Skeletal muscle tissue (tissue), 4 donors: ENCODE results near the gene HTRA1. TPM values are rescaled to one million over a fixed set of nuclear protein-coding genes. Genes with fewer than 3 reads are reported as not detected.

ENCODE experiments used
- H3K27ac ChIP-seq: one replicate; pipeline ENCODE4 v1.7.0; 2013; ENCODE audit warnings: mild to moderate bottlenecking, low read depth, low read length, inconsistent platforms
- H3K27me3 ChIP-seq, 3 donors: one replicate each; pipeline ENCODE4 v1.7.0; 2013; ENCODE audit warnings: low read length in 3 of 3; ENCODE audit not compliant: control insufficient read depth in 3 of 3, insufficient read depth in 3 of 3
- H3K36me3 ChIP-seq, 3 donors: one replicate each; pipeline ENCODE4 v1.7.0; 2013; ENCODE audit warnings: low read length in 3 of 3; ENCODE audit not compliant: control insufficient read depth in 3 of 3, insufficient read depth in 3 of 3
- H3K4me1 ChIP-seq, 3 donors: one replicate each; pipeline ENCODE4 v1.7.0; 2013; ENCODE audit warnings: low read length in 3 of 3, mild to moderate bottlenecking in 3 of 3; ENCODE audit not compliant: control insufficient read depth in 3 of 3, insufficient read depth in 3 of 3
- H3K4me3 ChIP-seq, 3 donors: one replicate each; pipeline ENCODE4 v1.7.0; 2013; ENCODE audit warnings: low read length in 3 of 3
- H3K9ac ChIP-seq, 3 donors: one replicate each; pipeline ENCODE4 v1.7.0; 2013; ENCODE audit warnings: low read length in 3 of 3, mild to moderate bottlenecking in 3 of 3, moderate library complexity in 2 of 3, low read depth in 1 of 3
- H3K9me3 ChIP-seq, 3 donors: one replicate each; pipeline ENCODE4 v1.7.0; 2013; ENCODE audit warnings: low read length in 3 of 3; ENCODE audit not compliant: control insufficient read depth in 3 of 3
- total RNA-seq: library from RNA; depleted of rRNA; stranded (reverse); fragments of >200 nt; gene quantifications from one replicate; pipeline ENCODE4 v1.2.3, GENCODE V29; 2014
- donor health status: Osteomylitis.

Gene HTRA1
- total RNA-seq, 1 donor from 2014 or later = 69.9 TPM

- no peak overlapping the region for H3K9ac ChIP-seq
- no peak overlapping the region for H3K4me3 ChIP-seq
- H3K27me3 ChIP-seq = peaks cover 0 to 3% (median 0%) of the 10 kb centered on the region in 3 donors
- peaks cover 0 to 8% (median 0%) of the 10 kb centered on the region in 3 donors for H3K4me1 ChIP-seq
- H3K36me3 ChIP-seq = peaks cover 0 to 4% (median 3%) of the 10 kb centered on the region in 3 donors
- H3K9me3 ChIP-seq = no peaks in the 10 kb centered on the region
- H3K27ac ChIP-seq = no peak overlapping the region
Observed at GRCh38 chr10:122519873-122520272, 58.5 kb downstream of the HTRA1 start.

GRCh38 chr10:122521011-122521410, 59.7 kb downstream of the HTRA1 start:
- peaks cover 0 to 2% (median 0%) of the 10 kb centered on the region in 3 donors for H3K4me1 ChIP-seq
- H3K9me3 ChIP-seq = no peaks in the 10 kb centered on the region
- H3K9ac ChIP-seq = no peak overlapping the region
- H3K27ac ChIP-seq = no peak overlapping the region
- peaks cover 0 to 3% (median 0%) of the 10 kb centered on the region in 3 donors for H3K27me3 ChIP-seq
- no peak overlapping the region for H3K4me3 ChIP-seq
- peaks cover 0 to 2% (median 0%) of the 10 kb centered on the region in 3 donors for H3K36me3 ChIP-seq

GRCh38 chr10:122524811-122525210, 63.5 kb downstream of the HTRA1 start:
- H3K27ac ChIP-seq = no peak overlapping the region
- H3K9ac ChIP-seq = no peak overlapping the region
- no peak overlapping the region for H3K4me3 ChIP-seq
- H3K36me3 ChIP-seq = no peaks in the 10 kb centered on the region
- H3K4me1 ChIP-seq = peaks cover 0 to 4% (median 3%) of the 10 kb centered on the region in 3 donors
- no peaks in the 10 kb centered on the region for H3K9me3 ChIP-seq
- H3K27me3 ChIP-seq = peaks cover 0 to 3% (median 0%) of the 10 kb centered on the region in 3 donors

- Histone ChIP-seq H3K4me3 (no peak overlapping the region), H3K36me3 (no peaks in the 10 kb centered on the region), H3K4me1 (peaks cover 0 to 6% (median 4%) of the 10 kb centered on the region in 3 donors), H3K27me3 (peaks cover 0 to 3% (median 0%) of the 10 kb centered on the region in 3 donors), H3K9me3 (no peaks in the 10 kb centered on the region), H3K27ac (no peak overlapping the region), H3K9ac (no peak overlapping the region)
Observed at GRCh38 chr10:122525788-122526187, 64.4 kb downstream of the HTRA1 start.

- Histone ChIP-seq H3K27ac (no peak overlapping the region), H3K4me1 (peaks cover 0 to 6% (median 4%) of the 10 kb centered on the region in 3 donors), H3K4me3 (no peak overlapping the region)
Observed at GRCh38 chr10:122526892-122527291, 65.5 kb downstream of the HTRA1 start.

GRCh38 chr10:122530177-122530576, 68.8 kb downstream of the HTRA1 start:
- H3K36me3 ChIP-seq = no peaks in the 10 kb centered on the region
- H3K4me3 ChIP-seq = no peak overlapping the region
- no peak overlapping the region for H3K27ac ChIP-seq
- no peaks in the 10 kb centered on the region for H3K27me3 ChIP-seq
- H3K9ac ChIP-seq = no peak overlapping the region
- peaks cover 0 to 6% (median 4%) of the 10 kb centered on the region in 3 donors for H3K4me1 ChIP-seq
- no peaks in the 10 kb centered on the region for H3K9me3 ChIP-seq

More at GRCh38 chr10:122526892-122527291, 65.5 kb downstream of the HTRA1 start:
- Histone ChIP-seq H3K36me3 (no peaks in the 10 kb centered on the region), H3K9ac (no peak overlapping the region), H3K9me3 (no peaks in the 10 kb centered on the region), H3K27me3 (peaks cover 0 to 3% (median 0%) of the 10 kb centered on the region in 3 donors)

GRCh38 chr10:122531261-122531660, 69.9 kb downstream of the HTRA1 start:
- Histone ChIP-seq H3K9ac (no peak overlapping the region), H3K9me3 (no peaks in the 10 kb centered on the region), H3K4me1 (peaks cover 0 to 6% (median 4%) of the 10 kb centered on the region in 3 donors), H3K27me3 (no peaks in the 10 kb centered on the region), H3K27ac (no peak overlapping the region), H3K36me3 (no peaks in the 10 kb centered on the region), H3K4me3 (no peak overlapping the region)

GRCh38 chr10:122531939-122532338, 70.6 kb downstream of the HTRA1 start:
- no peak overlapping the region for H3K9ac ChIP-seq
- H3K27me3 ChIP-seq = no peaks in the 10 kb centered on the region
- H3K27ac ChIP-seq = no peak overlapping the region
- H3K9me3 ChIP-seq = no peaks in the 10 kb centered on the region
- no peak overlapping the region for H3K4me3 ChIP-seq
- no peaks in the 10 kb centered on the region for H3K36me3 ChIP-seq
- peaks cover 0 to 6% (median 4%) of the 10 kb centered on the region in 3 donors for H3K4me1 ChIP-seq

GRCh38 chr10:122532601-122533296, 71.4 kb downstream of the HTRA1 start:
- Histone ChIP-seq H3K9ac (no peak overlapping the region), H3K4me3 (no peak overlapping the region), H3K27me3 (no peaks in the 10 kb centered on the region), H3K27ac (no peak overlapping the region), H3K9me3 (no peaks in the 10 kb centered on the region), H3K4me1 (peaks cover 0 to 6% (median 4%) of the 10 kb centered on the region in 3 donors), H3K36me3 (no peaks in the 10 kb centered on the region)

GRCh38 chr10:122537545-122537944, 76.2 kb downstream of the HTRA1 start:
- Histone ChIP-seq H3K4me3 (no peak overlapping the region), H3K36me3 (no peaks in the 10 kb centered on the region), H3K27me3 (peaks cover 0 to 3% (median 0%) of the 10 kb centered on the region in 3 donors), H3K9me3 (no peaks in the 10 kb centered on the region), H3K4me1 (no peaks in the 10 kb centered on the region), H3K9ac (no peak overlapping the region), H3K27ac (no peak overlapping the region)
